CD4-positive, alpha-beta T cell (primary cell): ENCODE results near the gene LHX6. TPM values are rescaled to one million over a fixed set of nuclear protein-coding genes. Genes with fewer than 3 reads are reported as not detected.

Experiments
- ATAC-seq: fragments of 200-7000 bp; cut with Tn5 transposase; one replicate; pipeline ENCODE4 v1.10.0; 2022; ENCODE audit warnings: mild to moderate bottlenecking; ENCODE audit not compliant: poor library complexity
- CTCF ChIA-PET: fragments of 350-600 bp; sonication (Branson Sonifier 250); formaldehyde crosslinking; loops from one replicate; lab custom pipeline; 2021; ENCODE audit warnings: antibody characterized with exemption, inconsistent platforms; lab: Charles Lee
- POLR2A ChIA-PET: fragments of 350-600 bp; sonication (Branson Sonifier 250); formaldehyde crosslinking; loops from one replicate; lab custom pipeline; 2021; ENCODE audit warnings: antibody characterized with exemption, inconsistent platforms; lab: Charles Lee
- DNase-seq, 14 experiments: peaks; one replicate each; pipeline ENCODE4 v3.0.0-alpha.2; 2013 to 2020; ENCODE audit warnings: mixed read lengths in 2 of 14
- H3K27ac ChIP-seq, 2 donors: one replicate each; pipeline versions ENCODE4 v1.5.1 to v1.7.0; 2013; ENCODE audit warnings: low read length in 2 of 2, low read depth in 1 of 2, mild to moderate bottlenecking in 1 of 2
- H3K27me3 ChIP-seq, 2 experiments: 1 replicate in 1 of 2; 2 replicates in 1 of 2; pipeline versions ENCODE4 v1.6.1 to v1.7.0; 2013; ENCODE audit warnings: low read length in 2 of 2, control low read depth in 1 of 2, mild to moderate bottlenecking in 1 of 2, moderate library complexity in 1 of 2; ENCODE audit not compliant: insufficient read depth in 2 of 2, control insufficient read depth in 1 of 2
- H3K36me3 ChIP-seq: one replicate; pipeline ENCODE4 v1.6.1; 2013; ENCODE audit warnings: low read length, control low read depth; ENCODE audit not compliant: insufficient read depth
- H3K4me1 ChIP-seq: one replicate; pipeline ENCODE4 v1.6.1; 2013; ENCODE audit warnings: low read length, control low read depth; ENCODE audit not compliant: insufficient read depth
- H3K4me3 ChIP-seq: one replicate; pipeline ENCODE4 v1.5.1; 2013; ENCODE audit warnings: mild to moderate bottlenecking, low read length, moderate library complexity
- H3K9me3 ChIP-seq, 2 experiments: 1 replicate in 1 of 2; 2 replicates in 1 of 2; pipeline versions ENCODE4 v1.6.1 to v1.7.0; 2013; ENCODE audit warnings: low read length in 2 of 2, mild to moderate bottlenecking in 2 of 2, control low read depth in 1 of 2, moderate library complexity in 1 of 2; ENCODE audit not compliant: control insufficient read depth in 1 of 2, insufficient read depth in 1 of 2
- H3K27ac Mint-ChIP-seq: one replicate; pipeline ENCODE4 v1.8.0; 2020; ENCODE audit warnings: mixed read lengths
- H3K27me3 Mint-ChIP-seq: one replicate; pipeline ENCODE4 v1.8.0; 2021; ENCODE audit warnings: mixed read lengths
- H3K36me3 Mint-ChIP-seq: one replicate; pipeline ENCODE4 v1.8.0; 2021; ENCODE audit warnings: low read depth, mixed read lengths
- H3K4me1 Mint-ChIP-seq: one replicate; pipeline ENCODE4 v1.8.0; 2021; ENCODE audit warnings: low read depth, mixed read lengths
- H3K4me3 Mint-ChIP-seq: one replicate; pipeline ENCODE4 v1.8.0; 2020; ENCODE audit warnings: mild to moderate bottlenecking, mixed read lengths
- H3K9me3 Mint-ChIP-seq: one replicate; pipeline ENCODE4 v1.8.0; 2020; ENCODE audit warnings: mixed read lengths
- intact Hi-C, 2 experiments: fragments of 100-400 bp; cut with DNase I in 1 of 2; cut with micrococcal nuclease in 1 of 2; formaldehyde crosslinking; loops; one replicate each; pipeline versions ENCODE4 v1.15.1 to v1.9.0; 2023 to 2025; cut with DNase I, micrococcal nuclease
- total RNA-seq, 174 experiments: library from RNA in 2 of 174; stranded (reverse) in 2 of 174; gene quantifications; one replicate each; pipeline ENCODE4 v1.2.3 and lab custom pipeline; 2021 to 2026
- TF ChIP-seq, protein P1 (sequence below): fragments of 200-600 bp; IDR thresholded peaks from one replicate; pipeline ENCODE4 v1.8.0; 2022; ENCODE audit warnings: antibody characterized with exemption, mild to moderate bottlenecking

LHX6 gene
- total RNA-seq, 2 experiments from 2014 or later = not detected

DNA sequence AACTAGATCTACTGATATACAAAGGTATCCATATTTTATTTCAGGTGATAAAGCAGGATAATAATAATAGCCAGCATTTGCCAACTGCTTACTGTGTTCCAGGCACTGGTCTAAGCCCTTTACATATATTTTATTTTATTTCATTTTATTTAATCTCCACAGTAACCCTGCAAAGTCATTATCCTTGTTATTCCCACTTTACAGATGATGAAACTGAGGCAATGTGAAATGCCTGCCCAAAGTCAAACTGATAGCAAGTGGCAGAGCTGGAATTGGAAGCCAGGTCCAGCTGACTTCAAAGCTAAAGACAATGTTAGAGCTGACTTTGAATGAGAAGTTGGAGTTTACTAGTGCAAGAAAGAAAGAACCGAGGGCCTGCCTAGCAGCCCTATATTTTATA is 44.2 kb downstream of the LHX6 start:
- no peaks in the 10 kb centered on the region for H3K36me3 Mint-ChIP-seq
- H3K27ac Mint-ChIP-seq = no peak overlapping the region
- Histone ChIP-seq H3K9me3 (no peaks in the 10 kb centered on the region), H3K4me3 (no peak overlapping the region), H3K4me1 (no peaks in the 10 kb centered on the region), H3K27ac (no peak overlapping the region), H3K36me3 (no peaks in the 10 kb centered on the region), H3K27me3 (peaks cover 0 to 4% of the 10 kb centered on the region in 2 experiments)
- ATAC-seq (no peak), DNase-seq (no peak)
- CTCF ChIA-PET = no interaction called here
- H3K4me3 Mint-ChIP-seq = no peak overlapping the region
- TF ChIP-seq, protein P1, sequence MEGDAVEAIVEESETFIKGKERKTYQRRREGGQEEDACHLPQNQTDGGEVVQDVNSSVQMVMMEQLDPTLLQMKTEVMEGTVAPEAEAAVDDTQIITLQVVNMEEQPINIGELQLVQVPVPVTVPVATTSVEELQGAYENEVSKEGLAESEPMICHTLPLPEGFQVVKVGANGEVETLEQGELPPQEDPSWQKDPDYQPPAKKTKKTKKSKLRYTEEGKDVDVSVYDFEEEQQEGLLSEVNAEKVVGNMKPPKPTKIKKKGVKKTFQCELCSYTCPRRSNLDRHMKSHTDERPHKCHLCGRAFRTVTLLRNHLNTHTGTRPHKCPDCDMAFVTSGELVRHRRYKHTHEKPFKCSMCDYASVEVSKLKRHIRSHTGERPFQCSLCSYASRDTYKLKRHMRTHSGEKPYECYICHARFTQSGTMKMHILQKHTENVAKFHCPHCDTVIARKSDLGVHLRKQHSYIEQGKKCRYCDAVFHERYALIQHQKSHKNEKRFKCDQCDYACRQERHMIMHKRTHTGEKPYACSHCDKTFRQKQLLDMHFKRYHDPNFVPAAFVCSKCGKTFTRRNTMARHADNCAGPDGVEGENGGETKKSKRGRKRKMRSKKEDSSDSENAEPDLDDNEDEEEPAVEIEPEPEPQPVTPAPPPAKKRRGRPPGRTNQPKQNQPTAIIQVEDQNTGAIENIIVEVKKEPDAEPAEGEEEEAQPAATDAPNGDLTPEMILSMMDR = no peak
- H3K4me1 Mint-ChIP-seq = no peaks in the 10 kb centered on the region
- intact Hi-C loops = no loop called here
- no peaks in the 10 kb centered on the region for H3K9me3 Mint-ChIP-seq
- peaks cover 12% of the 10 kb centered on the region for H3K27me3 Mint-ChIP-seq
- POLR2A ChIA-PET = no interaction called here

DNA sequence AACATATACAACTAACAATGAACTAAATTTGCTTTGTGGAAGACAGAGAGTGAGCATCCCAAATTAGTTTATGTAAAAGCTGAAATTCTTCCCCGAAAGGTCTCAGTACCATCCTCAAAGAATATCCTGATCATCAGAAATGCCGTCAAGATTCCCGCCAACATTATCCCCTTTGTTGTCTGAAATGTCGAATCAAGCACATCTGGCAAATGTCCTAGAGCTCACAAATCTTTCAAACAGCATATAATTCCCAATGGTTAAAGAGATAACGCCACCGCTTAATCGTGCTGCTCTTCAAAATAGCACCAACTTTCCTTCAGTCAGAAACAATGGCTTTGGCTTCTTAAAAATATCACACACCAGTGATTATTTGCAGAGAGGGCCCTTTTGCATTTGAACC is 45.3 kb downstream of the LHX6 start:
- ChIA-PET CTCF (no interaction called here), POLR2A (no interaction called here)
- no peak overlapping the region for H3K27ac Mint-ChIP-seq
- ATAC-seq (no peak), DNase-seq (no peak)
- TF ChIP-seq, protein P1 = no peak
- intact Hi-C loops = no loop called here
- Histone ChIP-seq H3K9me3 (no peaks in the 10 kb centered on the region), H3K36me3 (no peaks in the 10 kb centered on the region), H3K4me1 (no peaks in the 10 kb centered on the region), H3K27ac (no peak overlapping the region), H3K4me3 (no peak overlapping the region), H3K27me3 (peaks cover 0 to 4% of the 10 kb centered on the region in 2 experiments)
- no peaks in the 10 kb centered on the region for H3K36me3 Mint-ChIP-seq
- H3K9me3 Mint-ChIP-seq = no peaks in the 10 kb centered on the region
- H3K27me3 Mint-ChIP-seq = peaks cover 12% of the 10 kb centered on the region
- H3K4me3 Mint-ChIP-seq = no peak overlapping the region
- H3K4me1 Mint-ChIP-seq = no peaks in the 10 kb centered on the region

DNA sequence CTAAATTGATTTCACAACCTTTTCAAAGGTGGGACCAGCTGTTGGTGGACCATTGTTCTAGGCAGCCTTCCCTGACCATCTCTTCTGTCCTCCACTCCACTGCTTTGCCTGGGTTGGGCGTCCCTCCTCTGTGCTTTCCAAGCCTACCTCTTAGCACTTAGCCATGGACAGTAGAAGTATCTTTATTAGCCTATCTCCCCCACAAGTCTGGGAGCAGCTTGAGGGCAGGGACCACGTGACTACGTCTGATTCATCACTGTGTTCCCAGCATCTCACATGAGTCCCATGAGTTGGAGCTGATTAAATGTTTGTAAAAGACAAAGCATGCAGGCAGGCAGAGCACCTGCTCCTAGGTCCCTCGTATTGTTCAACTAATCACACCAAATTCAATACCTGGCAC is 48.1 kb downstream of the LHX6 start:
- Histone ChIP-seq H3K36me3 (no peaks in the 10 kb centered on the region), H3K27ac (no peak overlapping the region), H3K27me3 (peaks cover 0 to 4% of the 10 kb centered on the region in 2 experiments), H3K4me1 (no peaks in the 10 kb centered on the region), H3K9me3 (no peaks in the 10 kb centered on the region), H3K4me3 (no peak overlapping the region)
- H3K27ac Mint-ChIP-seq = no peak overlapping the region
- DNase-seq = no peak
- TF ChIP-seq, protein P1 = no peak
- no peak for ATAC-seq
- H3K4me1 Mint-ChIP-seq = no peaks in the 10 kb centered on the region
- no peaks in the 10 kb centered on the region for H3K36me3 Mint-ChIP-seq
- no peak overlapping the region for H3K4me3 Mint-ChIP-seq
- H3K27me3 Mint-ChIP-seq = peaks cover 16% of the 10 kb centered on the region
- intact Hi-C loops = no loop called here
- no peaks in the 10 kb centered on the region for H3K9me3 Mint-ChIP-seq
- ChIA-PET CTCF (interaction anchor here (0.6 kb wide), 1 partner anchor 9 kb away, joined by 4 read pairs; no protein-coding TSS in a partner anchor), POLR2A (no interaction called here)
